HG03060 (cell line): Measurements from ENCODE around the gene ADAMTS3.
A peak's percentile ranks its signal among the peaks of the same experiment; 100 is the strongest.

Experiments
- ATAC-seq: cut with Tn5 transposase; IDR thresholded peaks from one replicate; pipeline ENCODE4 v1.9.1; 2021; ENCODE audit warnings: low read depth, moderate number of reproducible peaks; ENCODE audit not compliant: unreplicated experiment

The ADAMTS3 gene

GRCh38 chr4:72305620-72306019 lies 263.4 kb downstream of the ADAMTS3 start:
- ATAC-seq, result no peak

DNA sequence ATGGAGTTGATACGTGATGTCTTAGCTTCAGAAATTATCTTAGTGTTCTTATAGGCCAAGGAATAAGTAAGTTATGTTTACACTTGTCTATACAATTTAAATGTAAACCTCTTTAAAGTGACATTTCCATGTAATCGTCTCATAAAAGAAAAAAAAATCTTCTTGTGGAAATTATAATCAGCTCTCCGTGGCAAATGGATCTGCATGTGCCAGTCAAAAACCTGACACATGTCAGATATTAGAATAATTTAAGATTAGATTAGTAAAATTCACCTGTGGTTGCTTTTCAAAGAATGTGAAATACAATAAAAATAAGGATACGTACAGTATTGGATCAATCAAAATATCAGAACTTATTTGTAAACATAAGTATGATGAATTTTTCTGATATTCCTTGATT lies 263.9 kb downstream of the ADAMTS3 start:
- ATAC-seq, result no peak

DNA sequence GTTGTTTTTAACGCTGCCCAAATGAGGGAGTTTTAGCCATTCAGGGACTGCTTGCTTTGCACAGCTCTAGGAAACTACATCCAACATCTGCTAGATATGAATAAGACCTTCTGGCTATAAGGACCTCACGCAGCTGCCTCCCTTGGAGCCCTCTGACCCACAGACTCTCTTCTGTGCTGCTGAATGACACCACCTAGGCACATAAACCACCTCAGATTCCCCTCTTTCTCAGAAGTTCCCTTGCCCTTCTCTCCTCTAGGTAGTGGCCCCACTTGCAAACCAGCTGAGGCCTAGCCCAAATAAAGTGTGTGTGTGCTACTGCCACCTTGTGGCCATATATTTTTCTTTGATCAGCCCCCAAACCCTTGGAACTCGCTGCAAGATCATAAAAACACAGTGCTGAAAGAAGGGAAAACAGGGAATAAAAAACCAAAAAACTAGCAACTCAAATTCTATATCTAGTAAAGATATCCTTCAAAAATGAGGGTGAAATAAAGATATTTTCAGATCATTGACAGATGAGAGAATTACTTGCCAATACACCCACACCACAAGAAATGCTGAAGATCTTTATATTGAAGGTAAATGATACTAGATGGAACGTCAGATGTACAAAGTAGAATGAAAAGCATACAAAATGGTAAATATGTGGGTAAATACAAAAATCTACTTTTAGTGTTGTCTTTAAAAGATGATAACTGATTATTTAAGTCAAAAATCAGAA lies 265.9 kb downstream of the ADAMTS3 start:
- peak; percentile 65 for ATAC-seq

- ATAC-seq, result no peak
Measured at GRCh38 chr4:72301759-72302158, 267.3 kb downstream of the ADAMTS3 start.

DNA sequence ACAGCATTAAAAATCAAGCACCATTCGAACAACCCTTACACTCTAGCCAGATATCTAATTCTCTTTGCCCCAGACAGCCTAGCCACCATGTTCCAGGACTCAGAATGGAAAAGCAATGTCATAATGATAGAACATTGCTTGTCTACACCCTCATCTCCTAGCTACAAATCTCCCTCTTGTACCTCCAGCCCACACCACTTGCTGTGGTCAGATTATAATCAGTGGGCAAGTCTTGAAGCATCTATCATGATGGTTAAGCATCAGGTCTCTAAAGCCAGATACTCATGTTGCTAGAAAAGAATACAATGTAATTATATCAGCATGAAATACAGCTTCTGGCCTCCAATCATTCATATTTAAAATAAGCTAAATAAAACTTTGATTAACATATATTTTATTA lies 268.9 kb downstream of the ADAMTS3 start:
- no peak for ATAC-seq

DNA sequence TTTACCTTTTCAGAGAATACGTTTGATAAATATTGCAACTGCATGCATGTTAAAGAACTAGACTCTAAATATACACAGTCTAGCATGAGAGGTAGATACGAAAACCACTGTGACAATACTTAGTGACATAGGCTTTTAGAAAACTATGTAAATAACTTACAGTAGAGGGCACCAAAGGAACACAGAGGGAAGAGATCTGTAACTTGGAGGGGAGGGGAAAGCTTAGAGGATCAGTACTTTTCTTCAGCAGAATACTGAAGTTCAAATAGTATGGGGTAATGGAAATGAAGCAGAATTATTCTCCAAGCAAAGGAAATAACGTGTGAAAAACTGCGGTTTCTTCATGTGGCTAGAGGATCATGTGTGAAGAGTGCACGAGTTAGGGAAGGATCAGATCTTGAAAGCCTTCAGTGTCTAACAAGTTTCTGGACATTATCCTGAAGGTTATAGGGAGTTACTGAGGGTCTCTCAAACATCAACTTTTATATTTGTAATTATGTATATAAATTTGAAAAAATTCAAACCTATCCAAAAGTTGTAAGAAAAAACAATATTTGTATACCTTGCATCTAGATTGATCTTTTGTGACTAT lies 273.0 kb downstream of the ADAMTS3 start:
- peak; percentile 71 for ATAC-seq

- no peak for ATAC-seq
Measured at GRCh38 chr4:72290737-72291136, 278.3 kb downstream of the ADAMTS3 start.

DNA sequence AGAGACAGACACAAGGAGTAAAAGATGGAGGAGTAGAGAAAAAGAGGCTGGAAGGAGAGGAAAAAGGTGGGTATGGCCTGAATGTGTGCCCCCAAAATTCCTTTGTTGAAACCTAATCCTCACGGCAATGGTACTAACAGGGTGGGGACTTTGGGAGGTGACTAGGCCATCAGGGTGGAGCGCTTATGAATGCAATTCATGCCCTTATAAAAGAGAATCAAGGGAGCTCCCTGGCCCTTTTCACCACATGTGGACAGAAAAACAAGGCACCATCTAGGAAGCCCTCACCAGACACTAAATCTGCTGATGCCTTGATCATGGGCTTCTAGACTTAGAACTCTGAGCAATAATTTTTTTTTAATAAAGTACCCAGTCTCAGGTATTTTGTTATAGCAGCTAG lies 282.1 kb downstream of the ADAMTS3 start:
- no peak for ATAC-seq

GRCh38 chr4:72286185-72286584 lies 282.8 kb downstream of the ADAMTS3 start:
- no peak for ATAC-seq

DNA sequence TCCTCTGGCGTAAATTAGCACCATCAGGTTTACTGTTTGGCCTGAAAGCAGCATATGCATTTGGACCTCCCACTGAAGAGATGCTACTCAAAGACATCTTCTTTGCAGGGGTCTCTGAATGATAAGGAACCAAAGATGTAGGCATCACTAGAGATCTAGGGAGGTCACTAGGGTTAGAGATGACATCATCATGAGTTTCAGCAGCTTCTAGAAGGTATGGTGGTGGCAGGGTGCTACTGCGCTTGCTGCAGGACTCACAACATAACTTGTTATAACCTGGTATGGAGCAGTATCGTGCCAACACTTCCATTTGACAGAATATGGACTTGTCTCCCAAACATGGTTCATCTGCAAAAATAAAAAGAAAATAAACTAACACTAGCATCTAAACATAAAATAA lies 285.7 kb downstream of the ADAMTS3 start:
- ATAC-seq, result no peak

- ATAC-seq, result no peak
Measured at GRCh38 chr4:72280252-72280651, 288.8 kb downstream of the ADAMTS3 start.

GRCh38 chr4:72275381-72275780 lies 293.6 kb downstream of the ADAMTS3 start:
- no peak for ATAC-seq

- no peak for ATAC-seq
Measured at GRCh38 chr4:72274251-72274650, 294.8 kb downstream of the ADAMTS3 start.

DNA sequence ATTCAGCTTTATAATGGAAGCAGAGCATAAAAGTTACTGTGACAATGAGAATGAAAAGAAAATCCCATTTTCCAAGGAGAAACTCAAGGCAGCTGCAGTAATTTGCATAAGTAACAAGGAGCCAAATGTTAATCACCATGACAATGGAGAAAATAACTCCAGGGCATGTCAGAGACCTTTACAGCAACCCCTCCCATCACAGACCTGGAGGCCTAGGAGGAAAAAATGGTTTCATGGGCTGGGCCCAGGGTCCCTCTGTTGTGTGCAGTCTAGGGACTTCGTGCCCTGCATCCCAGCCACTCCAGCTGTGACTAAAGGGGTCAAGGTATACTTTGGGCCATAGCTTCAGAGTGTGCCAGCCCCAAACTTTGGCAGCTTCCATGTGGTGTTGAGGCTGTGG lies 313.8 kb downstream of the ADAMTS3 start:
- ATAC-seq, result no peak

DNA sequence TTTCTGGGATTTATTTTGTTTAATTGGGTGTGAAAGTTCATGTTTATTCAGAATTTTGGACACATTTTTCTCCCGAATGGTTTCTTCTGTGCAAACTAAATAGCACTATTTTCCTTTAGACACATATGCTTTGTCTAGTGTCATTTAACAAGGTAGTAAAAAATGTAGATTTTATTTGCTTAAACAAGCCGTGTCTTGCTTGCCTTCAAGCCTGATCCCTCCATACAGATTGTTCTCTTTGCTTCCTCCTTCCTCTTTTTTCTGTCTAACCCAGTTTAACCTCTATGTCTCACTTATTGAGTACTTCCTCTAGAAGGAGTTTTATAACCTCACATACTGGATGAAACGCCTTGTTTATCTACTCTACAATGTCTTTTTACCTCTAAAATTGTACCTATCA lies 325.4 kb downstream of the ADAMTS3 start:
- ATAC-seq, result no peak

DNA sequence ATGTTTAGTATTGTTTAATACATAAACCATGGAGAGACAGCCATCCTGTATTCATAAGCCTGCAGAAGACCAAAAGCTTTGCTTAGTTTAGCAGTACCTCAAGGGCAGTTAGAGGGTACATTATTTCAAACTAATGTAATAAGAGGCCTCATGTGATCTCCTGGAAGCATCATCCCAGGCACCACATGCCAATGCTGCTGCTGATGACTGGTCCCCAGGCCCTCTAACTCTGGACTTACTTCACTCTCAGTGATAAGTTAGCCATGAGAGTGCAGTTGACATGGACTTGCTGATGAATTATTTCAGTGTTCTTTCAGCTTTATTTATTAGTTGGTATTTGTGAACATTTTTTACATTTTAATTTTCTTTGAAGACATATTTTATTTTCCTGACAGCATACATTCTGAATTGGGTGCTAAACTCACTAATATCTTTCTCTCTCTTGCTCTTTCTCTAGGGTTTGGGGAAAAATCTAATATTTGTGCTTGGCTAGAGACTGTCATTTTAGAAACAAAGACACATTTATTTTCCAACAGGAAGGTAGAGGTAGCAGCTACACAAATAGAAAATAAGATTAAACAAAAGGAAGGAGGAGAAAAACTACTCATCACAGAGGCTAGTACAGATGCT lies 329.4 kb downstream of the ADAMTS3 start:
- ATAC-seq, result no peak
